Measurements from ENCODE around the gene SCCPDH.

DNA sequence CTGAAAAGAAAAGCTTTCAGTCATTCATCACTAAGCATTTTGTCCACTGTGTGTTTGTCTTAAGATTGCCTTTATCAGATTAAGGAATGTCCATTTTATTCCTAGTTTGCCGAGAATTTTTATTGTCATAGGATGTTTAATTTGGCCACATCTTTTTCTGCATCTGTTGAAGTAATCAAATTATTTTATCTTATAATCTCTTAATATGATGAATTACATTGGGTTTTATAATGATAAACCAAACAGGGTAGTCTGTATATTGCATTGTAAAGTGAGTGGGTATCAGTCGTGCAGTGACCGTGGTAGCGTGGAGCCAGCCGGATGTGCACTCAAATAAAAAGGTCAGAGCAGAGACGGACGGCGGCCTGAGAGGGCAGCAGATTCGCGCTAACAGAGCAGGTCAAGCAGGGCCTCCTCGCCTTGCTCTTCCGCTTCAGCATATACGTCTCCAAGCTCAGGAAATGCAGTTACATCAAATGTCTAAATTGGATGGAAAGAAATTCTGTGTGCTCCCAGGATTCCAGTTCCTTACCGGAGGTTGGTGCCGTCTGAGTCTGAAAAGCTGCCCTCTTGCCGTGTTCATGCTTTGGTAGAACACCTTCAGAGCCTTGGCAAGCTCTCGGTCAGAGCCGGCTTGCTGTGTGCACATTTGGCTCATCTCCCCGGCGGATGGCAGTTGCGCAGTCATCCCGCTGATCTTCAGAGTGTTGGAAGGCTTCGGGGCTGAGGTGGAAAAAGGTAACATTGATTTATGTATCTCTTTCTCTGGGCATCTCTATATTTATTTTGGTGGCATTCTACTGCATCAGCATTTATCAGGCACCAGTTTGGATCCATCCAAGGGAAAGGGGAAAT, 51.5 kb downstream of the SCCPDH start:
- TF ChIP-seq BHLHE40 (IDR thresholded peaks at IDR 0.05; ENCODE audit: borderline replicate concordance) (no peak), PKNOX1 (IDR thresholded peaks at IDR 0.05) (no peak), TARDBP (IDR thresholded peaks at IDR 0.05) (no peak), FOXM1 (IDR thresholded peaks at IDR 0.05; ENCODE audit: borderline replicate concordance) (no peak)

Measured in HEK293T (cell line).